Thyroid gland (tissue), 4 donors: ENCODE measurements around the gene TBC1D22A. TPM values are rescaled to one million over a fixed set of nuclear protein-coding genes. Genes with fewer than 3 reads are reported as not detected.

Source experiments
- DNase-seq, 2 donors: peaks; one replicate each; pipeline ENCODE4 v3.0.0-alpha.2; 2019
- H3K27ac ChIP-seq, 3 donors: fragments of 200-600 bp; sonication (generic); 1 replicate in 2 of 3; 2 replicates in 1 of 3; pipeline ENCODE4 v1.5.1; 2016 to 2019; ENCODE audit warnings: mild to moderate bottlenecking in 1 of 3, moderate library complexity in 1 of 3
- H3K27me3 ChIP-seq: fragments of 200-600 bp; sonication (generic); one replicate; pipeline ENCODE4 v1.5.1; 2019
- H3K36me3 ChIP-seq, 2 donors: fragments of 200-600 bp; sonication (generic); one replicate each; pipeline ENCODE4 v1.5.1; 2016 to 2019
- H3K4me1 ChIP-seq, 2 donors: fragments of 200-600 bp; sonication (generic); one replicate each; pipeline ENCODE4 v1.5.1; 2017 to 2019
- H3K4me3 ChIP-seq, 3 donors: fragments of 200-600 bp; sonication (generic); replicated peaks in 1 of 3; 1 replicate in 2 of 3; 2 replicates in 1 of 3; pipeline ENCODE4 v1.5.1; 2016; ENCODE audit warnings: mild to moderate bottlenecking in 1 of 3
- H3K9me3 ChIP-seq: fragments of 200-600 bp; sonication (generic); one replicate; pipeline ENCODE4 v1.5.1; 2017
- POLR2A ChIP-seq, 2 donors: fragments of 450-650 bp; IDR thresholded peaks; one replicate each; pipeline ENCODE4 v1.6.1; 2017; ENCODE audit warnings: antibody characterized with exemption in 2 of 2, mild to moderate bottlenecking in 2 of 2, moderate library complexity in 1 of 2
- WGBS, 2 donors: methylation state at CpG; one replicate each; pipeline ENCODE4 v1.1.5; 2017; 5-methylcytosine and 5-hydroxymethylcytosine counted together
- intact Hi-C: fragments of 100-400 bp; cut with DNase I; formaldehyde crosslinking; loops from one replicate; pipeline ENCODE4 v1.15.1; 2023
- total RNA-seq, 4 donors: library from RNA; depleted of rRNA; stranded (reverse); fragments of >200 nt; gene quantifications; one replicate each; pipeline ENCODE4 v1.2.3, GENCODE V29; 2016
- TF ChIP-seq, protein P1 (sequence below), 6 experiments: fragments of 200-600 bp in 3 of 6; fragments of 450-650 bp in 3 of 6; sonication (generic) in 3 of 6; IDR thresholded peaks; one replicate each; pipeline ENCODE4 v1.5.1; 2016 to 2019; ENCODE audit warnings: antibody characterized with exemption in 6 of 6, mild to moderate bottlenecking in 2 of 6, inconsistent platforms in 1 of 6, moderate library complexity in 1 of 6

Gene TBC1D22A
- total RNA-seq, 4 donors from 2014 or later: 26.7 to 34.6 (median 33.2) TPM

DNA sequence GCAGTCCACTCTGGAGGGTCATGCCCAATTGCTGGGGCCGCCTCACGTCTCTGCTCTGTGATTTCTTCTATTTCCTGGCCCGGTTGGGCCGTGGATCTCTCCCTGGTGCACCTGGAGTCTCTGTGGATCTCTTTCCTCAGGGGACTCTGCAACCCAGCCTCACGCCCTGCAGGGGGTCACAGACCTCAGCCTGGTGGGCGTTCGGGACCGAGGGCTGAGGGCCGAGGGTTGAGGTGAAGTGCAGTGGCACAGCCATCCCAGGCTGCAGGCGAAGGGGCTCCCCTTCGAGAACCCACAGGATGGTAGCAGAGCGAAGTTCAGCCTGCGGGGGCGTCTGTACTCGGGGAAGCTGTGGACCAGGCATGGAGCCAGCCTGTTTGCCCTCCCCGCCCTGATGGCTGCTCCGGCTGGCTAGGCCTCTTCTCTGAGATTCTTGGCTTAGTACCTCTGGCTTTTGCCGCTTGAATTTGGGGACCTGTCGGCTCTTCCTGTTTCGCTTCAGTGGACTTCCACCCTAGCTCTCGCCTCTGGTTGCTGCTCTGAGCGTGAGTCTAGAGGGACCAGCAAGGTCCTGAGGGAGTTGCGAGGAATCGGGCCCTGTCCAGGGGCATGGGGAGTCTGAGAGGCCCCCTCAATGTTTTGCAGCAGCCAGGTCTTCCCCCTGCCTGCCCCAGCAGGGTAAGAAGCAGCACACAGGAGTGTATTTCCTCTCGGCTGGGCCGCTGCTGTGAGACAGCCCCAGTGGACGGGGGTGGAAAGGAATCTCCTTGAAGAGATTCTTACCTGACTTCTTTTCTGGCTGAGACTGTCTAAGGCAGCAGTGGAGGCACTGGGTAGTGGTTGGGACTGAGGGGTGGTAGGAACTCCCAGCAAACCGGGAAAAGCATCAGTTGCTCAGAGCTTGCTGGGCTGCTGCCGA, 140.8 kb downstream of the TBC1D22A start:
- peak; percentile 85 to 86 for DNase-seq
- Histone ChIP-seq H3K4me3 (no peak overlapping the region), H3K27me3 (no peaks in the 10 kb centered on the region), H3K27ac (peak overlapping the region; percentile 71 to 82 (median 78)), H3K9me3 (no peaks in the 10 kb centered on the region), H3K36me3 (no peaks in the 10 kb centered on the region), H3K4me1 (peaks cover 10 to 12% of the 10 kb centered on the region in 2 donors)
- TF ChIP-seq, protein P1, sequence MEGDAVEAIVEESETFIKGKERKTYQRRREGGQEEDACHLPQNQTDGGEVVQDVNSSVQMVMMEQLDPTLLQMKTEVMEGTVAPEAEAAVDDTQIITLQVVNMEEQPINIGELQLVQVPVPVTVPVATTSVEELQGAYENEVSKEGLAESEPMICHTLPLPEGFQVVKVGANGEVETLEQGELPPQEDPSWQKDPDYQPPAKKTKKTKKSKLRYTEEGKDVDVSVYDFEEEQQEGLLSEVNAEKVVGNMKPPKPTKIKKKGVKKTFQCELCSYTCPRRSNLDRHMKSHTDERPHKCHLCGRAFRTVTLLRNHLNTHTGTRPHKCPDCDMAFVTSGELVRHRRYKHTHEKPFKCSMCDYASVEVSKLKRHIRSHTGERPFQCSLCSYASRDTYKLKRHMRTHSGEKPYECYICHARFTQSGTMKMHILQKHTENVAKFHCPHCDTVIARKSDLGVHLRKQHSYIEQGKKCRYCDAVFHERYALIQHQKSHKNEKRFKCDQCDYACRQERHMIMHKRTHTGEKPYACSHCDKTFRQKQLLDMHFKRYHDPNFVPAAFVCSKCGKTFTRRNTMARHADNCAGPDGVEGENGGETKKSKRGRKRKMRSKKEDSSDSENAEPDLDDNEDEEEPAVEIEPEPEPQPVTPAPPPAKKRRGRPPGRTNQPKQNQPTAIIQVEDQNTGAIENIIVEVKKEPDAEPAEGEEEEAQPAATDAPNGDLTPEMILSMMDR (IDR thresholded peaks at IDR 0.05): peak in 3 of 6 experiments; percentile 9 to 11 (median 9)
- TF ChIP-seq POLR2A (IDR thresholded peaks at IDR 0.05): no peak
- intact Hi-C loops: no loop called here
- WGBS, 2 donors: 52 to 63% methylated on average over 18 to 23 of the region's 29 CpGs

DNA sequence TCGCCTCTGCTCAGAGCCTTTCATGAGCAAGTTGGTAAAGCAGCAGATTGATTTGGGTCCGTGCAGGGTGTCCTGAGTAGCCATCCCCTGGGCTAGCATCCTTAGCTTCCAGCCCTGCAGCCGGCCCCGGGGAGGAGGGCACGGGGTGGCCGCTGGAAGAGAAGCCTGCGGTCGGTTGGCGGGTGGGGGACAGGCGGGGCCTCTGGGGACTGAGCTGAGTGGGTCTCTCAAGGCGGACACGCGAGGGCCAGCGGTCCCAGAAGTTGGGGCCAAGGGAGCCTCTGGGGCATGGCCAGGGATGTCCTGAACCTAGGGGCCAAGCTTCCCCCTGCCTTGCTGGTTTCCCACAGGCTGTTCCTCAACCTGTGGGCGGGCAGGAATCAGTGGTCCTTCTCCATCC, 143.0 kb downstream of the TBC1D22A start:
- Histone ChIP-seq H3K4me1 (peaks cover 9 to 12% of the 10 kb centered on the region in 2 donors), H3K9me3 (no peaks in the 10 kb centered on the region), H3K27me3 (no peaks in the 10 kb centered on the region), H3K36me3 (no peaks in the 10 kb centered on the region), H3K4me3 (no peak overlapping the region), H3K27ac (no peak overlapping the region)
- intact Hi-C loops: no loop called here
- TF ChIP-seq, protein P1 (IDR thresholded peaks at IDR 0.05): no peak
- TF ChIP-seq POLR2A (IDR thresholded peaks at IDR 0.05): no peak
- no peak for DNase-seq
- 93 to 95% methylated on average over 15 of the region's 15 CpGs for WGBS, 2 donors

DNA sequence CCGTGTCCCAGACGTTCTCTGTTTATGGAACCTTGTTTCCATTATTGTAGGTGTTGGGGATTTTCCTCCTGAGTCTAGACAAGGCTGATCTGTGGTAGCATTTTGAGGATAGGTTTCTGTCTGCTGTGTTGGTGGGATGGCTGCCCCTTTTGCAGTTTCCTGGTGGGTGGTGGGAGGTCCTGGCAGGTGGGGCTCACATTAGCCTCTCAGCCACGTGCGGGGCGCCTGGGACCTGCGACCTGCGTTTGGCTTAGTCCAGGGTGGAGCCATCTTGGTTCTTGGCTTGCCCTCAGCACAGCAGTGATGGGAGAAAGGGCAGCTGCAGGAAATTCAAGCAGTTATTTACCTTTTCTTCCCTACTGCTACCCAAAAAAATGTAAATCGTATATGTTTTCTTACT, 143.4 kb downstream of the TBC1D22A start:
- TF ChIP-seq POLR2A (IDR thresholded peaks at IDR 0.05): no peak
- TF ChIP-seq, protein P1 (IDR thresholded peaks at IDR 0.05): no peak
- no peak overlapping the region for H3K27ac ChIP-seq
- H3K4me1 ChIP-seq: peaks cover 9 to 12% of the 10 kb centered on the region in 2 donors
- WGBS, 2 donors: 85 to 90% methylated on average over 8 of the region's 8 CpGs
- no peak overlapping the region for H3K4me3 ChIP-seq
- no peaks in the 10 kb centered on the region for H3K9me3 ChIP-seq
- H3K36me3 ChIP-seq: no peaks in the 10 kb centered on the region
- DNase-seq: no peak
- H3K27me3 ChIP-seq: no peaks in the 10 kb centered on the region
- intact Hi-C loops: no loop called here

DNA sequence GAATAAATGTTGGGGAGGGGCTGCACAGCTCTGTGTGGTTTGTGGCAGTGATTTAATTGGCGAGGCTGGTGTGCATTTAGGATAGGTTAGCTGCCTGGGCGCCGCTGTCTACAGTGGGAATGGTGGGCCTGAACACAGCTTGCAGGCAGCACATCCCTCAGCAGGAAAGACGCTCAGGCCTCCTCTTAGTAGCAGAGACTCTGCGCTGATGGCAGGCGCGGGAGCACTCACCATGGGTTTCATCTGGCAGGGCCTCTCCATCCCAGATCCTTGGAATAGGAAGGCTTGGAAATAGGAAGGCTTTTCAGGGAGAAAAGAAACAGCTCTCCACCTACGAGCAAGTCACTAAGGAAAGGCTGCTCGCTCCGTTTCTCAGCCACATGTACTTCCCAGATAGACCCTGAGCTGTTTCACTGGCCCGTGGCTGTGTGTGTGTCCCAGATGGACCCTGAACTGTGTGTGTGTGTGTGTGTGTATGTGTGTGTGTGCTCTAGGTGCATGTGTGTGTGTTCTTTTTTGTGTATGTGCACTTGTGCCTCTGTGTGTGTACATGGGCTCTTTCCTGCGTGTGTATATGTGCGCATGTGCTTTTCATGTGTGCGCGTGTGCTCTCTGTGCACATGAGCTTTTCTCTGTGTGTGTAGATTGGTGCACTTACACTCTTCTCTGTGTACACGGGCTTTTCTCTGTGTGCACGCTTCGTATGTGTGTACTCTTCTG, 144.0 kb downstream of the TBC1D22A start:
- DNase-seq: no peak
- no peak overlapping the region for H3K4me3 ChIP-seq
- peaks cover 9 to 18% of the 10 kb centered on the region in 2 donors for H3K4me1 ChIP-seq
- no peaks in the 10 kb centered on the region for H3K27me3 ChIP-seq
- no peak overlapping the region for H3K27ac ChIP-seq
- no peaks in the 10 kb centered on the region for H3K9me3 ChIP-seq
- no peaks in the 10 kb centered on the region for H3K36me3 ChIP-seq
- WGBS, 2 donors: 95 to 98% methylated on average over 18 of the region's 18 CpGs
- TF ChIP-seq POLR2A (IDR thresholded peaks at IDR 0.05): no peak
- TF ChIP-seq, protein P1 (IDR thresholded peaks at IDR 0.05): no peak
- intact Hi-C loops: no loop called here
